Measurements from ENCODE around the gene LTBP2.
A peak's percentile ranks its signal among the peaks of the same experiment; 100 is the strongest.

LTBP2 gene

GRCh38 chr14:74610866-74611649 lies 979 bp downstream of the LTBP2 start:
- no peak for DNase-seq

GRCh38 chr14:74610199-74610865 lies 1.7 kb downstream of the LTBP2 start:
- no peak for DNase-seq

GRCh38 chr14:74609721-74610120 lies 2.3 kb downstream of the LTBP2 start:
- DNase-seq, result no peak

- peak; percentile 98 for DNase-seq
Observed at GRCh38 chr14:74608959-74609611, 3.0 kb downstream of the LTBP2 start.

- DNase-seq, result no peak
Observed at GRCh38 chr14:74606727-74607126, 5.3 kb downstream of the LTBP2 start.

GRCh38 chr14:74605531-74606223 lies 6.4 kb downstream of the LTBP2 start:
- DNase-seq, result no peak

- DNase-seq, result no peak
Observed at GRCh38 chr14:74604911-74605310, 7.1 kb downstream of the LTBP2 start.

- no peak for DNase-seq
Observed at GRCh38 chr14:74604157-74604556, 7.9 kb downstream of the LTBP2 start.

GRCh38 chr14:74601982-74602381 lies 10.1 kb downstream of the LTBP2 start:
- DNase-seq, result no peak

- DNase-seq, result no peak
Observed at GRCh38 chr14:74599946-74600345, 12.1 kb downstream of the LTBP2 start.

GRCh38 chr14:74599321-74599761 lies 12.7 kb downstream of the LTBP2 start:
- DNase-seq, result no peak

- no peak for DNase-seq
Observed at GRCh38 chr14:74596741-74597450, 15.1 kb downstream of the LTBP2 start.

- no peak for DNase-seq
Observed at GRCh38 chr14:74595006-74595735, 16.9 kb downstream of the LTBP2 start.

GRCh38 chr14:74594606-74595005 lies 17.4 kb downstream of the LTBP2 start:
- DNase-seq, result no peak

- DNase-seq, result no peak
Observed at GRCh38 chr14:74594029-74594428, 18.0 kb downstream of the LTBP2 start.

- DNase-seq, result no peak
Observed at GRCh38 chr14:74593241-74593953, 18.6 kb downstream of the LTBP2 start.

GRCh38 chr14:74592476-74593201 lies 19.4 kb downstream of the LTBP2 start:
- DNase-seq, result no peak

GRCh38 chr14:74591899-74592298 lies 20.1 kb downstream of the LTBP2 start:
- DNase-seq, result no peak

- no peak for DNase-seq
Observed at GRCh38 chr14:74591394-74591793, 20.6 kb downstream of the LTBP2 start.

- no peak for DNase-seq
Observed at GRCh38 chr14:74589291-74589879, 22.7 kb downstream of the LTBP2 start.

Data from NCI-H1105 treated with DMSO at 0.1 percent for 48 hours (cell line).